ENCODE data around the gene NCBP1. TPM values are rescaled to one million over a fixed set of nuclear protein-coding genes. Genes with fewer than 3 reads are reported as not detected.

NCBP1 gene
- total and polyA plus RNA-seq, 2 experiments from 2014 or later = 22.6 to 33.0 TPM

GRCh38 chr9:97633859-97634490 is 354 bp downstream of the NCBP1 start:
- 2% methylated on average over 37 of the region's 43 CpGs for WGBS (ENCODE audit: low lambda C conversion rate, missing lambda C conversion rate)
- H3K27ac ChIP-seq = peak overlapping the region; percentile 98
- H3K36me3 ChIP-seq (replicated peaks; ENCODE audit: insufficient read depth, low read depth) = no peaks in the 10 kb centered on the region
- H3K9me3 ChIP-seq (ENCODE audit: low read depth) = no peaks in the 10 kb centered on the region
- H3K79me2 ChIP-seq = peaks cover 81% of the 10 kb centered on the region
- H2AFZ ChIP-seq = peak overlapping the region; percentile 54
- peak overlapping the region; percentile 89 for H3K4me2 ChIP-seq
- H3K27me3 ChIP-seq = no peaks in the 10 kb centered on the region
- no peak for TF ChIP-seq EZH2phosphoT487 (IDR thresholded peaks at IDR 0.05; ENCODE audit: low read depth, severe bottlenecking, unreplicated experiment)
- no peak for TF ChIP-seq CTCF (IDR thresholded peaks at IDR 0.05; ENCODE audit: poor library complexity)
- TF ChIP-seq EZH2 (IDR thresholded peaks at IDR 0.05; ENCODE audit: borderline replicate concordance) = no peak
- no peak for DNase-seq (ENCODE audit: low spot score)
- no peaks in the 10 kb centered on the region for H3K9me2 ChIP-seq (replicated peaks; ENCODE audit: insufficient read depth)
- H3K4me3 ChIP-seq = peak overlapping the region; percentile 66
- peaks cover 24% of the 10 kb centered on the region for H4K20me1 ChIP-seq (ENCODE audit: insufficient read depth, poor library complexity, severe bottlenecking)
- H3K4me1 ChIP-seq (ENCODE audit: insufficient read depth) = peaks cover 22% of the 10 kb centered on the region

GRCh38 chr9:97635026-97635425 is 1.4 kb downstream of the NCBP1 start:
- Histone ChIP-seq H3K4me3 (peak overlapping the region; percentile 66), H3K4me1 (ENCODE audit: insufficient read depth) (peaks cover 22% of the 10 kb centered on the region), H3K9me2 (replicated peaks; ENCODE audit: insufficient read depth) (no peaks in the 10 kb centered on the region), H3K27ac (peak overlapping the region; percentile 98), H3K36me3 (replicated peaks; ENCODE audit: insufficient read depth, low read depth) (no peaks in the 10 kb centered on the region), H3K27me3 (no peaks in the 10 kb centered on the region), H3K79me2 (peaks cover 81% of the 10 kb centered on the region), H2AFZ (no peak overlapping the region), H3K4me2 (peak overlapping the region; percentile 89), H3K9me3 (ENCODE audit: low read depth) (no peaks in the 10 kb centered on the region), H4K20me1 (ENCODE audit: insufficient read depth, poor library complexity, severe bottlenecking) (peaks cover 30% of the 10 kb centered on the region)
- no peak for TF ChIP-seq EZH2phosphoT487 (IDR thresholded peaks at IDR 0.05; ENCODE audit: low read depth, severe bottlenecking, unreplicated experiment)
- no peak for TF ChIP-seq CTCF (IDR thresholded peaks at IDR 0.05; ENCODE audit: poor library complexity)
- no peak for TF ChIP-seq EZH2 (IDR thresholded peaks at IDR 0.05; ENCODE audit: borderline replicate concordance)
- no peak for DNase-seq (ENCODE audit: low spot score)
- 82% methylated on average over 7 of the region's 7 CpGs for WGBS (ENCODE audit: low lambda C conversion rate, missing lambda C conversion rate)

GRCh38 chr9:97636903-97637302 is 3.3 kb downstream of the NCBP1 start:
- 75% methylated on average over 3 of the region's 3 CpGs for WGBS (ENCODE audit: low lambda C conversion rate, missing lambda C conversion rate)
- Histone ChIP-seq H3K4me3 (no peak overlapping the region), H4K20me1 (ENCODE audit: insufficient read depth, poor library complexity, severe bottlenecking) (peaks cover 37% of the 10 kb centered on the region)

More at GRCh38 chr9:97636903-97637302, 3.3 kb downstream of the NCBP1 start:
- H3K36me3 ChIP-seq (replicated peaks; ENCODE audit: insufficient read depth, low read depth) = no peaks in the 10 kb centered on the region
- H3K9me3 ChIP-seq (ENCODE audit: low read depth) = no peaks in the 10 kb centered on the region
- H3K4me1 ChIP-seq (ENCODE audit: insufficient read depth) = peaks cover 16% of the 10 kb centered on the region
- DNase-seq (ENCODE audit: low spot score) = no peak
- H2AFZ ChIP-seq = no peak overlapping the region
- H3K27ac ChIP-seq = no peak overlapping the region
- no peaks in the 10 kb centered on the region for H3K27me3 ChIP-seq
- no peak for TF ChIP-seq EZH2 (IDR thresholded peaks at IDR 0.05; ENCODE audit: borderline replicate concordance)
- no peak for TF ChIP-seq EZH2phosphoT487 (IDR thresholded peaks at IDR 0.05; ENCODE audit: low read depth, severe bottlenecking, unreplicated experiment)
- no peak for TF ChIP-seq CTCF (IDR thresholded peaks at IDR 0.05; ENCODE audit: poor library complexity)
- H3K9me2 ChIP-seq (replicated peaks; ENCODE audit: insufficient read depth) = no peaks in the 10 kb centered on the region
- no peak overlapping the region for H3K4me2 ChIP-seq
- H3K79me2 ChIP-seq = peaks cover 78% of the 10 kb centered on the region

Data from hepatocyte (in vitro differentiated cells).